PC-9 (cell line): ENCODE results near the gene ADIPOQ.

Experiments
- CTCF ChIP-seq: fragments of 200-600 bp; sonication (generic); conservative IDR thresholded peaks from 2 replicates; pipeline ENCODE4 v1.6.1; 2017; ENCODE audit warnings: mixed run types, antibody characterized with exemption, mild to moderate bottlenecking, moderate library complexity
- EZH2 ChIP-seq: fragments of 200-600 bp; sonication (generic); IDR thresholded peaks from 2 replicates; pipeline ENCODE4 v1.8.0; 2017; ENCODE audit warnings: antibody characterized with exemption, low read depth

DNA sequence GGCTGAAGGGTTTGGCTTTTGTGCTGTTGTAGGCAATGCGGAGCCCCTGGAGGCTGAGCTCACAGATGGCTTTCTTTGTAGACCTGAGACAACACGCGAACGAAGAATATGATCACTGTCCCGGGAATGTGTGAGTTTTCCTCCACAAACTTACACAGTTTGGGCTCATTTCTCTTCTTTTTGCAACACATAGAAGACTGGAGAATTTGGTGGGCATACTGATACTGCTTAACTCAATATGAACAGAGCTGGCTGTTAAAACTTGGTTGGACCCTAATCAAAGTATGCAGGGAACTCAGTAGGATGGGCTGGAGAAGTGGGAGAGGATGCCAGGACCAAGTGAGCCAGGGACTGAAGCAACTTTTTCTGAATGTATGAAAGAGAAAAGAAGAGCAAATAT, 24.0 kb upstream of the ADIPOQ start:
- TF ChIP-seq CTCF (no peak), EZH2 (no peak)
